IPS-NIHi11 (cell line): ENCODE measurements around the gene EXOC4.
"Not testable (repeated sequence)": the region's sequence is repeated elsewhere in the genome, so short reads cannot be mapped to it uniquely, and the experiment has no call there.

Experiments used
- DNase-seq: peaks from one replicate; pipeline ENCODE4 v3.0.0; 2012; ENCODE audit warnings: mixed read lengths, low spot score

Gene EXOC4

DNA sequence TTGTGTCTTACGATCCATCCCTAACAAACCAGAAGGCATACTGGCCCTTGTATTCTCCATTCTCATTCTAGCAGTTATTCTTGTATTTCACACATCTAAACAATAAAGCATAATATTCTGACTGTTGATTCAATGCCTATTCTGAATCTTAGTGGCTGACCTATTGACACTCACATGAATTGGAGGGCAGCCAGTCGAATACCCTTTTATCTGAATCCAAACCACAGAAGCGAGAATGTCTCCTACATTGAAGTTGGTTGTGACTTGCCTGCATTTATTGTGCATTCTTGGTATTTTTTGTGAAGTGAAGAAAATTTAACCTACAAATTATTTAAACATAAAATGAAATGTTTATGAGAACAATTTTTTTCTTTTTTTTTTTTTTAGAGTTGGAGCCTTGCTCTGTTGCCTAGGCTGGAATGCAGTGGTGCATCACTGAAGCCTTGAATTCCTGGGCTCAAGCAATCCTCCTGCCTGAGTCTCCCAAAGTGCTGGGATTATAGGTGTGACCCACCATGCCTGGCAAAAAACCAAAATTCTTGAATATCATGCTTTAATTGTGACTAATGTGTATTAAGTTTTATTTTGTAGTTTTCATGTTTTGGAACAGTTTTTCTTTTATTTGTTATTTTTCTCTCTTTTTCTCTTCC is 22.7 kb downstream of the EXOC4 start:
- DNase-seq, result no peak

DNA sequence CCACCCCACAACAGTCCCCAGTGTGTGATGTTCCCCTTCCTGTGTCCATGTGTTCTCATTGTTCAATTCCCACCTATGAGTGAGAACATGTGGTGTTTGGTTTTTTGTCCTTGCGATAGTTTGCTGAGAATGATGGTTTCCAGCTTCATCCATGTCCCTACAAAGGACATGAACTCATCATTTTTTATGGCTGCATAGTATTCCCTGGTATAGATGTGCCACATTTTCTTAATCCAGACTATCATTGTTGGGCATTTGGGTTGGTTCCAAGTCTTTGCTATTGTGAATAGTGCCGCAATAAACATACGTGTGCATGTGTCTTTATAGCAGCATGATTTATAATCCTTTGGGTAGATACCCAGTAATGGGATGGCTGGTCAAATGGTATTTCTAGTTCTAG is 26.1 kb downstream of the EXOC4 start:
- DNase-seq, result not testable (repeated sequence)

DNA sequence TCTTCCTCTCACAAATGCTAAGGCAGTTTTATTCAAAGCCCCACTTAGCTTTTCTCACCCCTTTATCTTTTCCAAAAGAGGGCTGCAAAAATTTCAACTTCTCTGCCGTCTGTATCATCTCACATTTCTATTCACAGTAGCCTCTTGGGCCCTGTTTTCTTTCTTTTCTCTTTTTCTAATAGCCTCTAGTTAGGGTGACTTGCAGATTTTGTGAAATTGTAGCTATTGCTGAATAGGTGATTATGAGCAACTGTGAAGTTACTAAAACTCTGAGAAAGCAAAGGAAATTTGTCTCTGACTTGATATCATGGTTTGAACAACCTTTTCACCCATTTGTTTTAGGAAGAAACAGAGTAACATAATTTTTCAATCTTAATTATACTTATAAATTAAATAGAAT is 29.2 kb downstream of the EXOC4 start:
- DNase-seq, result no peak

GRCh38 chr7:133284092-133284491 is 31.2 kb downstream of the EXOC4 start:
- DNase-seq, result no peak

- no peak for DNase-seq
Measured at GRCh38 chr7:133288970-133289369, 36.1 kb downstream of the EXOC4 start.

DNA sequence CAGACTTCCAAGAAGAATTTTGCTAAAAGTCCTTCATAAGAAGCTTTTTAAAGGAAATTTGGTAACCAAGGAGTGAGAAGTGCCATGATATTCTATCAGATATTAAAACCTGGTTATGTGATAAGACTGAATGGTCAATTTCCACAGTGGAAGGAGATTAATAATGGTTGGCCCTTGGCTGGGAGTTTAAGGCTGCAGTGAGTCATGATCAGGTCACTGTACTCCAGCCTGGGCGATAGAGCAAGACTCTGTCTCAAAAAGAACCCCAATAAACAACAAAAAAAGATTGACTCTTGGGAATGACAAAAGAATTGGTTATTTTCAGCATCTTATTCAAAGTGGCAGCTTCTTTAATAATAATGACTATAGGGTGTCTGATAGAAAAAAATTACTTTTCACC is 37.2 kb downstream of the EXOC4 start:
- no peak for DNase-seq

- DNase-seq, result no peak
Measured at GRCh38 chr7:133290676-133291333, 37.9 kb downstream of the EXOC4 start.

DNA sequence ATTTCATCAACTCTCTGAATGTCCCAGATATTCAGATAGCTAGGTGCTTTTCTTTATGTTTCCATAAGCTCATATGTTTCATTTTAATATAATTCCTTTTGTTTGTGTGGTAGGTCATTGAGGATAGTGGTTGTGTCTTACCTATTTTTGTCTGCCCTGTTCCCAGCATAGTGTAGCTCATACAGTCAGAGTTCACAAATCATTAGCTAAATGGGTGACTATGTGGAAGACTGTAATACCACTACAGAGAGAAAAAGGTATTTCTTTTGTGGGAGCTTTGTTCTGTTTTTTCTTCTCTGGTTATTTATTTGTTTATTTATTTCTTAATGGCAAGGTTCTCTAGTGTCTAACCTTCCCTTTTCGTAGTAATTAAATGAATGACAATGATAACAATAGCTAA is 39.8 kb downstream of the EXOC4 start:
- no peak for DNase-seq

DNA sequence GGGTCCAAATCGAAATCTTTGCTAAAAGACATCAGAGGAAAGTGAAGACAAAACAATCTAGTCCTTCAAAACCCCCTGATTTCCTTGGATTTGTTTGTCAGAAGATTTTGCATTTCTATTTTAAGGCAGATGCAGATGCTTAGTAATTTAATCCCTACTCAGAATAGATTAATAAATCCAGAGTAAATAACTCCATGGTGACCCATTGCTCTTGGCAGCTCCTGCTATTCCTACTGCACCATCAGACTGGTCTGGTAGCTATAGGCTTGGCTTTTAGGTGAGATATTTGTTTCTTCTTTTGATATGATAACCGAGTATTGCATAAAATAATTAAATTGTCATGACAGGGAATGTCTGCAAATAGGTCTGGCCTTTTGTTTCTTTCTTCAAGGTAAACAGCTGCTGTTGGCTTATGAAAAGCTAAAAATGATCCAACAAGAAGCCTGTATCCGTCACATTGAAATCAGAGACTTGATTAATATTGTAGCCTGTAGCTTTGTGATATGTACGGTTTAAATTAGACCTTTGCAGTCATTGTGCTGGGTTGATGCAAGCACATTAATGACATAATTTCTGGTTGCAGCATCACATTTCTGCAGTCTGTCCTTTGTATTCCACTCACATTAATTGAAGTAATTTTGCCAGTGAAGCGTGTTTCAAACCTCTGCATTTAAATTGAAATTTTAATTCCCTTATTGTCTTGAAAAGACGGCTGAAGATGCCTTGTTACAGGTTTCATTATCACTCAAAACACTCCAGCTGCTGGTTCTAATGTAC is 40.7 kb downstream of the EXOC4 start:
- DNase-seq, result no peak

- no peak for DNase-seq
Measured at GRCh38 chr7:133294234-133294633, 41.4 kb downstream of the EXOC4 start.

DNA sequence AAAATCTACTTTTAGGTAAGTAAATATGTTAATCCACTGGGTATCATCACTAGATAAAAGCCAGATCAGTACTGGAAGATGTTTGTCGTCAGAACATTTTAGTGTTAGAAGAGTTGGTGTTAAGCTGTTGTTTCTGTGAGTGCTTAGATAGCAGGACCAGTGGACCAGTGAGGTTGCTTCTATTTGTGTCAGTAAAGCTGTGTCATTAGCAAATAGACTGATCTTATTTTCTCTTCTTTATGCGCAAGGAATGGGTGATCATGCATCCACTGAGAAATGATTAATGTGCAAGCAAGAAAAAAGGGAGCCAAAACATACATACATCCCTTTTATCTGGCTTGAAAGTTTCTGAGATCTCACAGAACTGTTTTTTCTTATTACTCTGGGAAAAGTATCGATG is 42.6 kb downstream of the EXOC4 start:
- DNase-seq, result no peak

DNA sequence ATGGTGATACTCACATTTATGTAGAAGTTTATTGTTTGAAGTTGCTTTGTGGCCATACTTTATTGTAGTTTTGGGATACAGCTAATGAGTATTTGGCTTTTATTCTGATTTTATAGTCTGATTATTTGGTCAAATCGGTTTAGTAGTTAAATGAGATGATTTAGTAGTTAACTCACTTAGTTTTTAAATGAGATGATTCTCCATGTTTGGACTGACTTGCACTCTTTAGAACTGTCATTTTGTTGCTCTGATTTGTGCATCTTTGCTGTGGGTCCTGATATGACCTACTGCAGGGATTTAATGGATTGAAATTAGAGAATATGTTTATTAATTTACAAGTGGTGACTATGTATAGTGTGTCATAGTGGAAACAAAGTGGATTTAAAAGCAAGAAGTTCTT is 44.2 kb downstream of the EXOC4 start:
- no peak for DNase-seq

DNA sequence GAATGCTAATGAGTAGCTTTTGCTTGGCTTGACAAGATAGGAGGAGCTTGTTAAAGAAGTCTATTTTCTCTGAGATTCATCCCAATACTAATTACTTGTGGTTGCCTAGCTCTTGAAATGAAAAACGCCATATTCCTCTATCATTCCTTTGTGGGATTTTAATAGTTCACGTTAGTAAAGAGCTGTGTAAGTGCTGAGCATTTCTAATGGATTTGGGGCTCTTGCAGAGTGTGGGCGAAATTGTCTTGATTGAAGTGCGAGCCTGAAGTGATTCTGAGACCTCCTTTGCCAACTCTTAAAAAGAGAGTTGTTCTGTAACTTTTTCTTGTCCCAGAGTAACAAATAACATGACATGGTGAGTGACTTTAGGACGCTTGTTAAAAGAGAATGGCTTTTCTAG is 45.2 kb downstream of the EXOC4 start:
- DNase-seq, result no peak

DNA sequence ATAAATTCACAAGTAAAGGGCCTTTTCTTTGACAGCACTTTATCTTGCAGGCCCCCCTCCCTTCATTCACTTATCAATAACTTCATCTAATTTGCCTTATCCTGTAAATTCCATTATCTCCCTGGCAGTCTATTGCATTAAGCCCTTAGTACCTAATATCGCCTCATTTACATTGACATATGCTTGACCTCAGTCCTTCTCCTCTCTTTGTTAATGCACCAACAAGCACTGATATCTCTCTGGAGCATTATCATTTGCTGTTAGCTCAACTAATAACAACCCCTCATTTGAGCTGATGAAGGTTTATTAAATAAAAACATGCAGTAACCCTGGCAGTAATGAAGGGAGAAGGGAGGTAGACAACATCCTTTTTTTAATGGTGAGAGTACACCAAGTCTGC is 46.8 kb downstream of the EXOC4 start:
- DNase-seq, result no peak

- no peak for DNase-seq
Measured at GRCh38 chr7:133300088-133300487, 47.2 kb downstream of the EXOC4 start.

DNA sequence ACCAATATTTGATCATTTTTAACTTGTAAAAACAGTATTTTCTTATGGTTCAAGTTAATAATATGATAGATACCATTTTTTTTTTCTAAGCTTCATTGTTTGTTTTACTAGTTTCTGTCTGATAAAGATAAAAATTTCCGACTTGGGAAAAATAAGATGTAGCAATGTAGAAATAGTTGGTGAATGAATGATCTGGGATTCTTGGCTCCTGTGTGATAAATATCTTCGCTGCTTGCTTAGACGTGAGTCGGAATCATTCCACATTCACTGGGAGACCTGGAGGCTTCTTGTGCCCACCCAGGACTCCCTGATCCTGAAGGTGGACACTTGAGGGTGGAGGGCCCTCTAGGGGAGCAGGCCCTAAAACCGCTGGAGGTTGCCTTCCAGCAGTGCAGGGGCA is 47.9 kb downstream of the EXOC4 start:
- DNase-seq, result peak; percentile 8

- DNase-seq, result no peak
Measured at GRCh38 chr7:133301444-133301843, 48.6 kb downstream of the EXOC4 start.

DNA sequence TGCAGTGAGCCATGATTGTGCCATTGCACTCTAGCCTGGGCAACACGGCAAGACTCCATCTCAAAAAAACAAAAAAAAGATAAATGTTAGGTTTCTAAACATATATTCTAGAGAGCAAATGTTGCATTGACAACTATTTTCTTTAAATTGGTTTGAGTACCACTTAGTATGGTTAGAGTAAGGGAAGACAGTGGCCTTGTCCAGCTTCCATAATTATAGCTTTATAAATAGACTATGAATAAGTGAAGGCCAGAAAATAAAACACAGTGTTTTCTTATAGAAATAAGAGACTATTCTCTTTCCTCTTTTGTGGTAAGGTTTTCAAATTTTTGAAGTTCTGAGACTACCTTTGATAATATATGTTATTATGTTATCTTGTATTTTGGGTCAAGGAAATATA is 50.5 kb downstream of the EXOC4 start:
- DNase-seq, result no peak

DNA sequence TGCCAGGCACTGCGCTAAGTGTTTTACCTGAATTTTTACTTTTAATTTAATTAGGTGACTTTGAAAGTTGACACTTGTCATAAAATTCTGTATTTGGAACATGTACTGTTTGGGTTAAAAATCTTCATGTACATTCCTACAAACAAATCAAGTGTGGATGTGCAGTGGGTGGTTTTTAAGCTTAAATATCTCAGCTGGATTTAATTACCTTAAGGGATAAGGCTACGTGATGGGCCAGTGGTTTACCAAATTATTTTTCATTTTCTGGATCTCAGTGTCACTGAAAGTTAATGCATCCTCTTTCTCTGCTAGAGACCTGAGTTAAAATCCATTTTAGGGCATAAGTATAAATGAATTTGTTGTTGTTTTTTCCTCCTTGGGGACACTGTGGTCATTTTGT is 51.1 kb downstream of the EXOC4 start:
- no peak for DNase-seq

DNA sequence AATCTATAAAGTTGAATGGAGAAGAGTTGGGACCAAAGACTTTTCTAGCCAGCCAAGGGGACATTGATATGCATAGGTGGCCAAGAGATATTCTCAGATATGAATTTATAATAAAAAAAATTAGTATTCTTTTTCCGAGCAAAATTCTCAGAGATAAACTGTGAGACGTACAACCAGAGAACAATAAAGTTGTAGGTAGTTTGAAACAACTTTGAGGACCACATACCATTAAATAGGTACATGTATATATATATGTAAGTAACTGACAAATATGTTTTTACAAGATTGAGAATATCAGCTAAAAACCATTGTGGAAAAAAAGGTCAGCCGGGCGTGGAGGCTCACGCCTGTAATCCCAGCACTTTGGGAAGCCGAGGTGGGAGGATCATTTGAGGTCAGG is 56.5 kb downstream of the EXOC4 start:
- no peak for DNase-seq

DNA sequence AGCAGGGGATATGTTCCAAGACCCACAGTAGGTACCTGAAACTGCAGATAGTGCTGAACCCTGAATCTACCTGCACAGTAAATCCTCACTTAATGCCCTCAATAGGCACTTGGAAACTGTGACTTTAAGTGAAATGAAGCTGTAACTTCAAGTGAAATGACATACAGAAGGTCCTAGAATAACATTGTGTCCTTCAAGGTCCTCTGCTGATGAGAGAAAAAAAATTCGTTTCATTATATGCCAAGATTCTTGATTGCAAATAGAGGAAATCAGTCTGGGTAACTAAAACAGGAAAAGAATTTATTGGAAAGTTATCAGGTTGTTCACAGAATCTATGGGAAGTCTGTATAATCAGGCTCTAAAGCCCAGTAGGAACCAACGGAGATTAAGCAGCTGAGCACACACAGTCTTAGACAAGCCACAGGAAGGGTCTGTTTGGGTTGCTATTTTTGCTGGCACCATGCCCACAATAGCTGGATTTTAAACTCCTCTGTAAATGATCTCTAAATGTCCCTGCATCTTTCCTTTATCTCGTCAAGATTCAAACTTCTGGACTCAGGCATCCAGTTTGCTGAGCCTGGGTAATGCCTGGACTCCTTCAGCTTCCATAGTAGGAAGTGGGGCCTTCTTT is 57.5 kb downstream of the EXOC4 start:
- DNase-seq, result no peak

GRCh38 chr7:133313575-133313974 is 60.7 kb downstream of the EXOC4 start:
- DNase-seq, result no peak

DNA sequence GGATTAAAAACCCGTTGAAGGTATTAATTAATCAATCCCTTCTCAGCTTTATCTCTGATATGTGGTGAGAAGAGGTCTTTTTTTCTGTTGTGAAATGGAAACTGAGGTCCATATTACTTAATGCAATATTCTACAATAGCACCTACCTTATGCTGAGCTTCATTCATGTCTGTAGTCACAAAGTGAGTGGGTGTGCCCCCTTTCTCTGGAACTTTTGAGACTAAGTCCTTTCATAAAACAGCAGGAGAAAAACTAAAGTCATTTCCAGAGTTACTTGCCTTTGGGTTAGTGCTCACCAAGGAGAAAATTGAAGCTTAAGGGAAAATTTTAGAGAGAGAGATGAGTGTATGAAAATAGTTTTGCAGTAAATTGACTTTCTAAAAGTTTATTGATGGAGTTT is 61.2 kb downstream of the EXOC4 start:
- no peak for DNase-seq
